Raji (cell line): ENCODE results near the gene CATSPERD.
A peak's percentile ranks its signal among the peaks of the same experiment; 100 is the strongest.

Source experiments
- POLR2A ChIP-seq: IDR thresholded peaks from 2 replicates; pipeline ENCODE4 v1.6.1; 2011; ENCODE audit warnings: low read depth, low read length, control low read depth; ENCODE audit not compliant: insufficient read depth

The CATSPERD gene

DNA sequence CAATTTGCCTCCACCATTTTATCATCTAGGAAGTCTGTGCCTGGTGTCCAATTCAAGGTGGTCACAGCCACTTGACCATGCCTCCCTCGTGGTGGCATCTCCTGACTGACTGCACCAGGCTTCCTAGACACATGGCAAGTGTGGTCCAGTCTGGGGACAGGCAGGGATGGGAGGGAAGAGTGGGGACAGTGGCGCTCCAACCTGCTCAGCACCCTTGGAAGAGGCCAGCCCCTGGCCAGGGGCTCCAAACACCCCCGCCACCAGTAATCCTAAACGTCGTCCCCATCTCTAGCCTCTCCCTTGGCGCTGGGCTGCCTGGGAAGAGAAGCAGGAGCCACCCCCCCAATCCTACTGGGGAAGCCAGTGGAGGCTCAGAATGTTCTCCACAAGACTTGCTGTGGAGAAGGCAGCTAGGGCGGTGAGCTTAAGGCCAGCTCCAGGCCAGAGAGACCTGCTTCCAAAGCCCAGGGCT, 27.7 kb upstream of the CATSPERD start:
- TF ChIP-seq POLR2A: no peak

DNA sequence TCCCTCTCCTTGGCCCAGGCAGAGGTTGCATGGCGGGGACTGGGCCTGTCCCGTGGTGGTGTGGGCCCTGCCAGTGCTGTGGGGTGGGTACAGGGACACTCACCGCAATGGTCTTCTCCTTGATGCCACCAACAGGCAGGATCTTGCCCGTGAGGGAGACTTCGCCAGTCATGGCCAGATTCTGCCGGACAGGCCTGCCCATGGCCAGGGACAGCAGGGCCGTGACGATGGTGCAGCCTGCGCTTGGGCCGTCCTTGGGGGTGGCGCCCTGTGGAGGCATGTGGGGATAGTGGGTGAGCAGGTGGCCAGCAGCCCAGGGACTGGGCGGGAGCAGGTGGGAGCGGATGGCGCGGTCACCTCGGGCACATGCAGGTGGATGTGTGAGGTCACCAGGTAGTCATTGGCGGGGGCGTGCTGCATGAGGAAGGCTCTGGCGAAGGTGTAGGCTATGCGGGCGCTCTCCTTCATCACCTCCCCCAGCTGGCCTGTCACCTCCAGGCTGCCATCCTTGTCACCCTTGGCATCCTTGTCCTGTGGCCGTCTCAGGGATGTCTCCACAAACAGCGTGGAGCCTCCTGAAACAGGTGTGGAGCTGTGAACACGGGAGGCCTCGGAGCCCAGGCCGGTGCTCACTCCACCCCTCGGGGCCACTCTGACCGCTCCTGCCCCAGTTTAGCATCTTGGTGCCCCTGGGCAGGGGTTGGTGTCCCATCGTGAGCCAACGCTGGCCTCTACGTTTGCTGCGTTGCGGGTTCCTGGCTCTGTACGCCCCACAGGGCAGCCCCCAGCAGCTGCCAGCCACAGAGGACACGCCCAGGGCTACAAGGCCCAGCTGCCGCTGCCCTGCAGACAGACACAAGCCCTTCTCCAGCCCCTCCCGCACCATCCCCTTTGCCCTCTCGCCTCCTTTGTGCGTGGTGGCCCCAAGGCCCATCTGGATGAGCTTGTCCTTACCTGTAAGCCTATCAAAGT, 27.0 kb upstream of the CATSPERD start:
- TF ChIP-seq POLR2A: no peak

DNA sequence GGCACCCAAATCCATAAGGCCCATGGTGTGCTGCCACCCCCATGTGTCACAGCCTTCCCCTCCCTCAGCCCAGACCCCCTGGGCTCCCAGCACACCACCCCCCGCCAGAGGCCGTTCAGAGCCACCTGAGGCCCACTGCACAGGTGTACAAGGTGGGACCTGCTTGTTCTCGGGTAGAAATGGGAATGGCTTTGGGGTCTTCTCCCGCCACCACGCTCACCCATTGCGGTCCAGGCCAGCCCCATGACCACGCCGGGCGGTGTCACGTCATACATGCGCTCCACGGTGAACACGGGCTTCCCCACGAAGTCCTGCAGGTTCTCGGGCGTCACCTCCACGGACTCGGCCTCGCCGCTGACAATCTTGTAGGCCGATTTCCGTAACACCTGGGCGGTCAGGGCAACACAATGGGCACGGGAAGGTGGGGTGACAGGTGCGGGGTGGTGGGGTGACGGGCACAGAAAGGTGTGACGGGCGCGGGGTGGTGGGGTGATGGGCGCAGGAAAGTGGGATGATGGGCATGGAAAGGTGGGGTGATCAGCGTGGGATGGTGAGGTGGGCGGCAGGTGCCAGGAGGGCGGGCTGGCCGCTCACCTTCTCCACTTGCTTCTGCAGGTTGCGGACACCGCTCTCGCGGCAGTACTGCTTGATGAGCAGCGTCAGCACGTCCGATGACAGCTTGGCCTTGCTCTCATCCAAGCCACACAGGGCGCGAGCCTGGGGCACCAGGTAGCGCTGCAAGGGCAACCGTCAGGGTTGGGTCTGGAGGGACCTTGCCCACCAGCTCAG, 26.1 kb upstream of the CATSPERD start:
- TF ChIP-seq POLR2A: no peak

DNA sequence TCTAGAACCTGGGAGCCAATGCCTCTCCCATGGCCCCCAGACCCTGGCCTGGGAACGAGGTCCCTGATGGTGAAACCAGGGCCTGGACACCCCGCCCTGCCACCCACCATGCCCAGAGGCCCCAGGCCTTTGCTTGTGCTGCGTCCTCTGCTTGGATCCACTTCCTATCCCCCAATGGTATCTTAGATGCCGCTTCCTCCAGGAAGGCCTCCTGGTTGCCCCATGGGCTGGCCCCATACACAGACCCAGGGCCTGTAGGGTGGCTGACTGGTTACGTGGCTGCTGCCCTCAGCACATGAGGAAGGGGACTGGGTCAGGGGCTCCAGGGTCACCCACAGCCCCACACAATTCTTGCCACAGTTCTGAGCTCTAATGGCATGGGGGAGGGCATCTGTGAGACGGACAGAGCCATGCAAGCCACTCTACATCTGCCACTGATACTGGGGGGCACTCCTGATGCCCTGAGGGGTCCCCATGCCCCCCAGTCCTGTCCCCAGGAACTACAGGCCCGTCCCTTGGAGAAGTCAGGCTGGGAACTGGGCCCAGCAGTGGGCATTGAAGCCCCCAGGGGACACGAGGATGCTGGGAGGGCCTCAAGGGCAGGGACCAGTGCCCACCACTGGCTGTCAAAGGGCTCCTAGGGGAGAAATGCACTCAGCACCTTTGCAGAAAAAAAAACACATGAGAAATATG, 25.3 kb upstream of the CATSPERD start:
- TF ChIP-seq POLR2A: no peak

DNA sequence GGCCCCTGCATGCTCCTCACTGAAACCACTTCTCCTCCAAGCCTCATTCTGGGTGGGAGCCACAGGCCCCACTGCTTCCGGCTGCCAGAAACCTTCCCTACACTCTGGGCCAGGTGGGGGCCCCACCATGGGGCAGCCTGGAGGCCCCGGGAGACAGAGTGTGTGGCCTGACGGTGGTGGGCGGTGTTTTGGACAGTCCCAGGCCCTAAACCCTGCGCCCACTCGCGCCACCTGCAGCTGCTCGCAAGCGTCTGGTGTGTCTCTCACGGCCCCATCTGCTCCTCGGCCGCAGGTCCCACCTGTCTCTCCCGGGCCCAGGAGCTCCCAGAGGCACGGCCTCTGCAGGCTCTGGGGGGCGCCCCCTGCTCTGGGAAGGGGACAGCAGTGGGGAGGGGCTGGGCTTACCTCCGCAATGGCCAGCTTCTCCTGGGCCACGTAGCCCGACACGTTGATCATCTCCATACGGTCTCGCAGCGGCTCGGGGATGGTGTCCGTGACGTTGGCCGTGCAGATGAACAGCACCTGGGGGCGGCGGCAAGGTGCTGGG, 24.7 kb upstream of the CATSPERD start:
- TF ChIP-seq POLR2A: no peak

DNA sequence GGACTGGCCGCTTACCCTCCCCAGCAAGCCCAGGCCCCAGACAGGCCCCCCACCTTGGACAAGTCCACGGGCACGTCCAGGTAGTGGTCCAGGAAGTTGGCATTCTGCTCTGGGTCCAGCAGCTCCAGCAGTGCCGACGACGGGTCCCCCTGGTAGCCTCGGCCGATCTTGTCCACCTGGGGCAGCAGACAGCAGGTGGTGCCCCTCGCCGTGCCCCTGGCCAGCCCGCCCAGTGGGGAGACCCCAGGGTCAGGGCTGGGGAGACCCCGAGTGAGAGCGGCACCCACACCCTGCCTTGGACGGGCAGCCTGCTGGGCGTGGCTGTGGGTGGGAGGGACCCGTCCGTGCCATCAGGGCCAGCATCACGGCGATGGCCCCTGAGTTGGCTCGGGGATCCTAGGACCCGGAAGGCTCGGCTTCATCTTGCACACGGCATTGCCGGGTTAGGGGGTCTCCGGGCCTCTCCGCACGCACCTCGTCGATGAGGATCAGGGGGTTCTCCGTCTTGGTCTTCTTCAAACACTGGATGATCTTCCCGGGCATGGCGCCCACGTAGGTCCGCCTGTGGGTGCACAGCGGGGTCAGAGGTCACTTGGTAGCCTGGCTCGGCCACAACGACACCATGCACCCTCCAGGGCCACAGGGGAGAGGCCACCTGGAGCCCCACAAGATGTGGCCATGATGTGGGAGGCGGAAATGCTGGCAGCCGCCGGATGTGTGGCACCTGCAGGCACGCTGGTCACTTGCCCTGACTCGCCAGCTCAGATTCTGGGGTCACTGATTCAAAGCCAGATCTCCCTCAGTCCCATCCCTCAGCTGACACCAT, 24.0 kb upstream of the CATSPERD start:
- TF ChIP-seq POLR2A: 0 out of 2 replicates have a peak, but pooled peaks have one; percentile 9

DNA sequence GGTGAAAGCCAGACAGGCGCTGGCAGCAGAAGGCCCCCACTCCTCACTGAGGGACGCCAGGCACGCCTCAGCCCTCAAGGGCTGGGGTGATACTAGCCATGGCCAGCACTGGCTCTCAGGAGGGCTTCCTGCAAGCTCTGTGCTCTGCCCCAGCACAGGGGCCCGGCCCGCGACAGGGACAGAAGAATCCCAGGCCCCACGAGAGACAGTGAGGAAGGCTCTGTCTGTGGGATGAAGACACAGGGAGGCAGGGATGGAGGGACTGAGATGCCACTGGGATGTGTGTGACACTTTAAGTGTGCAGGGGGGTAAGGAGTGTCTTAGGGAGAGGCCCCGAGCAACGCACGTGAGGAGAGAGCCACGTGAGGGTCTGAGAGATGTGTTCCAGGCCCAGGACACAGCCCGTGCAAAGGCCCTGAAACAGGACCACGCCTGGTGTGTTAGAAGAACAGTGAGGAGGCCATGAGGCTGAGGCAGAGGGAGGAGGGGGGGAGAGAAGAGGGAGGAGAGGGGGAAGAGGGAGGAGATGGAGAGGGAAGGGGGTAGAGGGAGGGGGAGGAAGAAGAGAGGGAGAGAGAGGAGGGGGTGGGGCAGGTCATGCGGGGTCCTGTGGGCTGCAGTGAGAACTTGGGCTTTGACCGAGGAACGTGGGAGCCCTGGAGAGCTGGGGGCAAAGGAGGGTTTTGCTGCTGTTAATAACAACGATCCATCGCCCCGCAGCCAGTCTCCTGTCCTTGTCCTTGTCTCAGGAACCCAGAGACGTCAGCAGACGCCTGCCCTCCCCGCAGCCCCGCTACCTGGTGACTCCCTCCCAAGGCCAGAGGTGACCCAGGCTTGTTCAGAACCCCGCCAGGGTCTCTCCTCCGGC, 23.2 kb upstream of the CATSPERD start:
- no peak for TF ChIP-seq POLR2A

DNA sequence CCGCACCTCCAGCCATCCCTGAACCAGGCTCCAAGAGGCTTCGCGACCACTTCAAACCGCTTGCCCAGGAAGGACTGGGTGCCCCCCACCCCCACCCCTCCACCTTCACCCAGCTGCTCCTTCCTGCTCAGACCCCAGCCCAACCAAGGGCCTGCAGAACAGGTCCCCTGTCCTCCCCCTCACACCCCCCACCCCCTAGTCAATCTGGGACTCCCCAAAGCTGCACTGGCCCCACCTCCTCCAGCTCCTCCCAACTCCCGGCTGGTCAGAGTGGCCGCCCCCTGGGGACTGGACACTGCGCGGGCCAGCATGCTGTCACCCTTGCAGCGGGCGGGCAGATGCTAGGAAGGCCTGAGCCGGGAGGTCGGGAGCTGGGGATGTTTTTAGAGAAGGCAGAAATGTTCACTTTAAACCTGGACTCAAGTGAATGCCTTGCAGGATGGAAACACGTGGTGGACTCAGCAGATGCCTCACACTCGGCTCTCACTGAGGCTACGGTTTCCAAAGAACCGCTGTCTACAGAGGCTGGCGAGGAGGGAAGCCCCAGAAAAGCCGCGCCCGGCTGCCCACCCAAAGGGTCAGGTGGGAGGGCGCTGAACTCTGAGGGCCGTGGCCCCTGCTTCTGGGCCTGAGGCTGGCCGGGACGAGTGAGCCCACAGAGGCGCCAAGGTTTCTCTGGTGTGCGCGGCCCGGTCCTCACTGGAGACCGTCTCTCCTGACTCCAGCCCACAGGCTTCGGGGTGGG, 22.4 kb upstream of the CATSPERD start:
- no peak for TF ChIP-seq POLR2A

DNA sequence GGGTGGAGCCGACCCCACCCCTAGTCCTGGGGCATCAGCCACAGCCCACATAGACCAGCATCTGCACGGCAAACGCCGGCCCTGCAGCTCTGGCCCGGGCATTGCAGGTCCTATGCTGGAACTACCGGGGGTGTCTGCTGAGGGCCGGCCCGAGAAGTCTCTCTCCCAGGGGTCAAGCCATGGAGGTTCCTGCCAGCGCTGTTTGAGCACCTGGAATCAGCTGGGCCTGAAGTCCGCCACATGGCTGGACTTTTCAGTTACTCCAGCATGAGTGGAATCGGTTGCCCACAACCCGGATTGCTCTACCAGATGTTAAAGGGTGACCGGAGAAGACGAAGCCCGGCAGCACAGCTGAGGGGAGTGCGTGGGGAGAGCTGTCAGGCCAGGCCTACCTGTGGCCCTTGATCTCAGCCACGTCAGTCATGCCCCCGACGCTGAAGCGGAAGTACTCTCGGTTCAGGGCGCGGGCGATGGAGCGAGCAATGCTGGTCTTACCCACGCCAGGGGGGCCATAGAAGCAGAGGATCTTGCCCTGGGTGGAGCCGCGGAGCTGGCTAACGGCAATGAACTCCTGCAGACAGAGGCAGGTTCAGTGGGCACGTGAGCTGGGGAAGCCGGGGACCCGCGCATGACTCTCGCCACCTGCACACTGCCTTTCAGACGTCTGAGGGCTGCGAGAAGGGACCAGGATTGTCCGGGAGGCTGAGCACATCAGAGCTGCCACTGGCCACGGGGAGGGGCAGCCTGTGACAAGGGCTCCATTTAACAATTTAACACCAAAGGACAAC, 21.6 kb upstream of the CATSPERD start:
- no peak for TF ChIP-seq POLR2A

DNA sequence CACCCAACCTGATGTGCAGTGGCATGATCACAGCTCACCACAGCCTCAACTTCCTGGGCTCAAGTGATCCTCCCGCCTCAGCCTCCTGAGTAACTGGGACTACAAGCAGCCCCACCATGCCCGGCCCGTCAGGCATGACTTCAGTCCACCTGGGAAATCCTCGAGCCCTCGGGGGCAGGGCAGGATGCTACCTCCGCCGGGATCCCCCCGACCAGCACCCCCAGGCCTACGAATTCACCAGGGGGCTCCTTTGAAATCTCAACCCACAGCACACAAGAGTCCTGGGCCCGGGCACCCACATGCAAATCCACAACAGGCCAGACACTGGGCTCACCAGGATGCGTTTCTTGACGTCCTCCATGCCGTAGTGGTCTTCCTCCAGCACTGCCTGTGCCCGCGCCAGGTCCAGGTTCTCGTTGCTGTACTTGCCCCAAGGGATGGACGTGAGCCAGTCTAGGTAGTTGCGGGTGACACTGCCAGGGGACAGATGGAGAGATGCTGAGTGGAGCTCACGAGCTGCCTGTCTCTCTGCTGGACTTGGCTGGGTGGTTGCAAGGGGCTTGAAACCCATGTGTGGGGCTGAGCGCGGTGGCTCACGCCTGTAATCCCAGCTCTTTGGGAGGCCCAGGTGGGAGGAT, 19.9 kb upstream of the CATSPERD start:
- no peak for TF ChIP-seq POLR2A
